GM18951 (cell line): ENCODE results near the gene WDR72.

Experiments
- POLR2A ChIP-seq: IDR thresholded peaks from 4 replicates; pipeline ENCODE4 v1.6.1; 2011; ENCODE audit warnings: mild to moderate bottlenecking; ENCODE audit not compliant: insufficient read length, insufficient read depth; ENCODE audit errors: extremely low read depth
- in situ Hi-C: fragments of 300-500 bp; cut with MboI; formaldehyde crosslinking; loops from one replicate; pipeline ENCODE4 v1.12.0; 2022; ENCODE audit warnings: low sequenced_read_pairs, mixed read lengths, inconsistent platforms; ENCODE audit not compliant: unreplicated experiment

The WDR72 gene

DNA sequence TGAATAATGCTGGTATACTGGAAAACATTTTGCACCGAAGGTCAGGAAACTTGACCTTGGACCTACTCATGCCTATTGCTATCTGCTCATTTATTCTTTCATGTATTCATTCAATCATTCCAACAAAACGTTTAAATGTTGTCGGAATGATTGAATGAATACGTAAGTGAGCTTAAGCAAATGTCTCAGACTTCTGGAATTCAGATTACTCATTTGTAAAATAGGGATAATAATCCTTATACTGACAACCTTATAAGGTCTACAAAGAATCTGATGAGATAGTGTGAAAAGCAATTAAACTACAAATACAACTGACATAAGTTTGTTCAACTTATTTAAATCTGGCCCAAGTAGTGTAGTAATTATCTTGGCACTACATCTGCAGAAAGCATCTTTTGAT, 288.7 kb downstream of the WDR72 start:
- no peak for TF ChIP-seq POLR2A

DNA sequence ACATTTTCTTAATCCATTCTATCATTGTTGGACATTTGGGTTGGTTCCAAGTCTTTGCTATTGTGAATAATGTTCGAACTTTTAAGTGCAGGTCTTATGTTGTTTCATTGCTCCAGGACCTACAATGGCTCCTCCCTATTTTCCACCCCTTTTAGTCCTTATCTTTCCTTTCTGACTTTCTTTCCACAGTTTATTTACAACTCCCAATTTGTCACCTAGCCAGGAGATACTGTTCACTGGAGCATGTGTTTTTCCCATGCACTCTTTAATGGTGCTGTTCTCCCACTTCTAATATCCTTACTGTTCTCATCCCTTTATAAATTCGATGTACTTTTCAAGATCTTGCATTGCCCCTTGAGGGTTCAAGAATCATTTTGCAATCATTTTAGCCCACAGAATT, 290.0 kb downstream of the WDR72 start:
- no peak for TF ChIP-seq POLR2A
- in situ Hi-C loops: no loop called here

More for the DNA sequence above, 288.7 kb downstream of the WDR72 start:
- in situ Hi-C loops: no loop called here
